ENCODE results near the gene ECI1. TPM values are rescaled to one million over a fixed set of nuclear protein-coding genes. Genes with fewer than 3 reads are reported as not detected.

The ECI1 gene
- total RNA-seq, 4 donors from 2014 or later: 37.1 to 69.9 (median 54.5) TPM

GRCh38 chr16:2234813-2235170, 16.6 kb downstream of the ECI1 start:
- intact Hi-C loops (cut with DNase I; ENCODE audit: low total_unique reads): loop anchor here (10.0 kb wide), 1 partner anchor 270 kb away; no protein-coding TSS in a partner anchor
- TF ChIP-seq CTCF (IDR thresholded peaks at IDR 0.05): no peak
- WGBS, 2 donors: 92 to 94% methylated on average over 15 to 18 of the region's 18 CpGs

GRCh38 chr16:2233872-2234812, 17.2 kb downstream of the ECI1 start:
- intact Hi-C loops (cut with DNase I; ENCODE audit: low total_unique reads): loop anchor here (10.0 kb wide), 1 partner anchor 271 kb away; no protein-coding TSS in a partner anchor
- WGBS, 2 donors: 95% methylated on average over 30 to 49 of the region's 51 CpGs
- no peak overlapping the region for H3K4me3 ChIP-seq (ENCODE audit: low read depth, poor library complexity, severe bottlenecking)
- TF ChIP-seq CTCF (IDR thresholded peaks at IDR 0.05): no peak
- TF ChIP-seq POLR2A (IDR thresholded peaks at IDR 0.05): no peak
- DNase-seq (ENCODE audit: low spot score in 2 of 2): no peak

More at GRCh38 chr16:2234813-2235170, 16.6 kb downstream of the ECI1 start:
- no peak overlapping the region for H3K4me3 ChIP-seq (ENCODE audit: low read depth, poor library complexity, severe bottlenecking)
- DNase-seq (ENCODE audit: low spot score in 2 of 2): no peak

- intact Hi-C loops (cut with DNase I; ENCODE audit: low total_unique reads): loop anchor here (10.0 kb wide), 1 partner anchor 272 kb away; no protein-coding TSS in a partner anchor
- TF ChIP-seq POLR2A (IDR thresholded peaks at IDR 0.05): no peak
- TF ChIP-seq CTCF (IDR thresholded peaks at IDR 0.05): no peak
- no peak for DNase-seq (ENCODE audit: low spot score in 2 of 2)
- H3K4me3 ChIP-seq (ENCODE audit: low read depth, poor library complexity, severe bottlenecking): no peak overlapping the region
- WGBS, 2 donors: 85 to 91% methylated on average over 12 to 16 of the region's 28 CpGs
These were observed 18.2 kb downstream of the ECI1 start for GRCh38 chr16:2233046-2233775.

GRCh38 chr16:2232094-2232990, 19.0 kb downstream of the ECI1 start:
- DNase-seq (ENCODE audit: low spot score in 2 of 2): no peak
- TF ChIP-seq CTCF (IDR thresholded peaks at IDR 0.05) (no peak), POLR2A (IDR thresholded peaks at IDR 0.05) (no peak)
- intact Hi-C loops (cut with DNase I; ENCODE audit: low total_unique reads): loop anchor here (10.0 kb wide), 1 partner anchor 272 kb away; no protein-coding TSS in a partner anchor
- WGBS, 2 donors: 86 to 90% methylated on average over 30 to 41 of the region's 41 CpGs
- H3K4me3 ChIP-seq (ENCODE audit: low read depth, poor library complexity, severe bottlenecking): no peak overlapping the region
